Peyer's patch (tissue), 4 donors: ENCODE measurements around the gene CD247.

ENCODE experiments used
- CTCF ChIP-seq, 6 experiments: fragments of 450-650 bp in 4 of 6; fragments of 200-600 bp in 2 of 6; sonication (generic) in 1 of 6; IDR thresholded peaks; one replicate each; pipeline ENCODE4 v1.5.1; 2017 to 2019; ENCODE audit warnings: antibody characterized with exemption in 6 of 6, mild to moderate bottlenecking in 3 of 6, moderate library complexity in 1 of 6
- POLR2A ChIP-seq, 2 donors: fragments of 450-650 bp; IDR thresholded peaks; one replicate each; pipeline ENCODE4 v1.5.1; 2017; ENCODE audit warnings: antibody characterized with exemption in 2 of 2, mild to moderate bottlenecking in 2 of 2, moderate library complexity in 2 of 2

GRCh38 chr1:167409183-167409582 lies 109.1 kb downstream of the CD247 start:
- TF ChIP-seq CTCF (IDR thresholded peaks at IDR 0.05) = peak in 4 of 6 experiments; percentile 20 to 38 (median 34)
- TF ChIP-seq POLR2A (IDR thresholded peaks at IDR 0.05) = no peak
